A549 (cell line): ENCODE data around the gene KCND3.

Source experiments
- CBX8 ChIP-seq: fragments of 200-600 bp; sonication (generic); IDR thresholded peaks from 2 replicates; pipeline ENCODE4 v1.6.1; 2016
- CHD4 ChIP-seq: fragments of 200-600 bp; sonication (generic); IDR thresholded peaks from 2 replicates; pipeline ENCODE4 v1.6.1; 2016; ENCODE audit warnings: antibody characterized with exemption, mild to moderate bottlenecking, borderline replicate concordance
- EHMT2 ChIP-seq: fragments of 200-600 bp; sonication (generic); IDR thresholded peaks from 2 replicates; pipeline ENCODE4 v1.6.1; 2016; ENCODE audit warnings: antibody characterized with exemption, low read depth, mild to moderate bottlenecking, moderate library complexity
- EP300 ChIP-seq, 2 experiments: fragments of >200 bp; sonication (Bioruptor Twin); formaldehyde crosslinking; IDR thresholded peaks; 2 replicates in 1 of 2; 3 replicates in 1 of 2; pipeline ENCODE4 v1.6.1; 2016 to 2017
- MYC ChIP-seq: IDR thresholded peaks from 2 replicates; pipeline ENCODE4 v1.6.1; 2012; ENCODE audit warnings: mild to moderate bottlenecking, inconsistent platforms, low read length, improper control_type of control experiment, borderline replicate concordance
- NR3C1 ChIP-seq: fragments of >200 bp; sonication (Bioruptor Twin); formaldehyde crosslinking; IDR thresholded peaks from 3 replicates; pipeline ENCODE4 v1.6.1; 2017
- POLR2A ChIP-seq: IDR thresholded peaks from 2 replicates; pipeline ENCODE4 v1.6.1; 2012; ENCODE audit warnings: mild to moderate bottlenecking, low read length
- RAD21 ChIP-seq, 2 experiments: fragments of >200 bp in 1 of 2; sonication (Bioruptor Twin) in 1 of 2; formaldehyde crosslinking in 1 of 2; IDR thresholded peaks in 1 of 2; conservative IDR thresholded peaks in 1 of 2; 2 replicates in 1 of 2; 3 replicates in 1 of 2; pipeline ENCODE4 v1.6.1; 2012 to 2018; ENCODE audit warnings: inconsistent platforms in 1 of 2
- SMC3 ChIP-seq: fragments of >200 bp; sonication (Bioruptor Twin); formaldehyde crosslinking; IDR thresholded peaks from 3 replicates; pipeline ENCODE4 v1.6.1; 2018; ENCODE audit warnings: inconsistent platforms
- TP53 ChIP-seq: fragments of 250-450 bp; sonication (Bioruptor Pico); IDR thresholded peaks from 2 replicates; pipeline ENCODE4 v1.5.0; 2021; ENCODE audit warnings: mild to moderate bottlenecking, moderate library complexity
- ZFP36 ChIP-seq: fragments of 450-650 bp; IDR thresholded peaks from 2 replicates; pipeline ENCODE4 v1.6.1; 2014; ENCODE audit warnings: borderline replicate concordance; ENCODE audit not compliant: partially characterized antibody
- TF ChIP-seq, protein P1 (sequence below): fragments of 450-650 bp; IDR thresholded peaks from 2 replicates; pipeline ENCODE4 v1.6.1; 2014; ENCODE audit warnings: antibody characterized with exemption
- TF ChIP-seq, protein P2 (sequence below): fragments of >200 bp; sonication (Bioruptor Twin); formaldehyde crosslinking; IDR thresholded peaks from 3 replicates; pipeline ENCODE4 v1.5.1; 2016
- TF ChIP-seq, protein P3 (sequence below): fragments of 200-600 bp; sonication (generic); IDR thresholded peaks from 2 replicates; pipeline ENCODE4 v1.6.1; 2016; ENCODE audit warnings: antibody characterized with exemption, mild to moderate bottlenecking, moderate library complexity

DNA sequence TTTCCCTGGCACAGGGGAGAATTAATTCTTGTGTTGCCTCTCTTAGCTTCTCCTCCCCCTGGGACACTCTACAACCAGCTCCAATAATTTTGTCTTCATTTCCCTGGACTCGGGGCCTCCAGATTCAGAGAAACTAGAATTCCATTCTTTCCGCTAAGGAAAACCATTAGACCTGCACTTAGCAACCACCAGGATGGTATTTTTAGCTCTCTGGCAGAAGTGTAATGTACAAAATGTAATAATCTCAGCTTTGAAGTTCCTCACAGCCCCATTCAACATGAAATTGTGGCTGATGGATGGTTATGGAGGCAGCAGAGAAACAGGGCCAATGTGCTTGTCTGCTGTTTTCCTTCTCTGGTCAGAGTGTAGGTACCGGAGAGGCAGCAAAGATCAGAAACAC, 113.8 kb downstream of the KCND3 start:
- TF ChIP-seq SMC3, result no peak
- TF ChIP-seq RAD21 (conservative IDR thresholded peaks at IDR 0.05 in 1 of 2, IDR thresholded peaks at IDR 0.05 in 1 of 2), result no peak
- TF ChIP-seq, protein P1, sequence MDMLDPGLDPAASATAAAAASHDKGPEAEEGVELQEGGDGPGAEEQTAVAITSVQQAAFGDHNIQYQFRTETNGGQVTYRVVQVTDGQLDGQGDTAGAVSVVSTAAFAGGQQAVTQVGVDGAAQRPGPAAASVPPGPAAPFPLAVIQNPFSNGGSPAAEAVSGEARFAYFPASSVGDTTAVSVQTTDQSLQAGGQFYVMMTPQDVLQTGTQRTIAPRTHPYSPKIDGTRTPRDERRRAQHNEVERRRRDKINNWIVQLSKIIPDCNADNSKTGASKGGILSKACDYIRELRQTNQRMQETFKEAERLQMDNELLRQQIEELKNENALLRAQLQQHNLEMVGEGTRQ, result no peak
- TF ChIP-seq, protein P2, sequence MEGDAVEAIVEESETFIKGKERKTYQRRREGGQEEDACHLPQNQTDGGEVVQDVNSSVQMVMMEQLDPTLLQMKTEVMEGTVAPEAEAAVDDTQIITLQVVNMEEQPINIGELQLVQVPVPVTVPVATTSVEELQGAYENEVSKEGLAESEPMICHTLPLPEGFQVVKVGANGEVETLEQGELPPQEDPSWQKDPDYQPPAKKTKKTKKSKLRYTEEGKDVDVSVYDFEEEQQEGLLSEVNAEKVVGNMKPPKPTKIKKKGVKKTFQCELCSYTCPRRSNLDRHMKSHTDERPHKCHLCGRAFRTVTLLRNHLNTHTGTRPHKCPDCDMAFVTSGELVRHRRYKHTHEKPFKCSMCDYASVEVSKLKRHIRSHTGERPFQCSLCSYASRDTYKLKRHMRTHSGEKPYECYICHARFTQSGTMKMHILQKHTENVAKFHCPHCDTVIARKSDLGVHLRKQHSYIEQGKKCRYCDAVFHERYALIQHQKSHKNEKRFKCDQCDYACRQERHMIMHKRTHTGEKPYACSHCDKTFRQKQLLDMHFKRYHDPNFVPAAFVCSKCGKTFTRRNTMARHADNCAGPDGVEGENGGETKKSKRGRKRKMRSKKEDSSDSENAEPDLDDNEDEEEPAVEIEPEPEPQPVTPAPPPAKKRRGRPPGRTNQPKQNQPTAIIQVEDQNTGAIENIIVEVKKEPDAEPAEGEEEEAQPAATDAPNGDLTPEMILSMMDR, result no peak
- TF ChIP-seq EP300 (IDR thresholded peaks at IDR 0.05), result no peak
- no peak for TF ChIP-seq NR3C1
- TF ChIP-seq MYC, result no peak
- TF ChIP-seq POLR2A, result no peak
- no peak for TF ChIP-seq CHD4
- TF ChIP-seq, protein P3, sequence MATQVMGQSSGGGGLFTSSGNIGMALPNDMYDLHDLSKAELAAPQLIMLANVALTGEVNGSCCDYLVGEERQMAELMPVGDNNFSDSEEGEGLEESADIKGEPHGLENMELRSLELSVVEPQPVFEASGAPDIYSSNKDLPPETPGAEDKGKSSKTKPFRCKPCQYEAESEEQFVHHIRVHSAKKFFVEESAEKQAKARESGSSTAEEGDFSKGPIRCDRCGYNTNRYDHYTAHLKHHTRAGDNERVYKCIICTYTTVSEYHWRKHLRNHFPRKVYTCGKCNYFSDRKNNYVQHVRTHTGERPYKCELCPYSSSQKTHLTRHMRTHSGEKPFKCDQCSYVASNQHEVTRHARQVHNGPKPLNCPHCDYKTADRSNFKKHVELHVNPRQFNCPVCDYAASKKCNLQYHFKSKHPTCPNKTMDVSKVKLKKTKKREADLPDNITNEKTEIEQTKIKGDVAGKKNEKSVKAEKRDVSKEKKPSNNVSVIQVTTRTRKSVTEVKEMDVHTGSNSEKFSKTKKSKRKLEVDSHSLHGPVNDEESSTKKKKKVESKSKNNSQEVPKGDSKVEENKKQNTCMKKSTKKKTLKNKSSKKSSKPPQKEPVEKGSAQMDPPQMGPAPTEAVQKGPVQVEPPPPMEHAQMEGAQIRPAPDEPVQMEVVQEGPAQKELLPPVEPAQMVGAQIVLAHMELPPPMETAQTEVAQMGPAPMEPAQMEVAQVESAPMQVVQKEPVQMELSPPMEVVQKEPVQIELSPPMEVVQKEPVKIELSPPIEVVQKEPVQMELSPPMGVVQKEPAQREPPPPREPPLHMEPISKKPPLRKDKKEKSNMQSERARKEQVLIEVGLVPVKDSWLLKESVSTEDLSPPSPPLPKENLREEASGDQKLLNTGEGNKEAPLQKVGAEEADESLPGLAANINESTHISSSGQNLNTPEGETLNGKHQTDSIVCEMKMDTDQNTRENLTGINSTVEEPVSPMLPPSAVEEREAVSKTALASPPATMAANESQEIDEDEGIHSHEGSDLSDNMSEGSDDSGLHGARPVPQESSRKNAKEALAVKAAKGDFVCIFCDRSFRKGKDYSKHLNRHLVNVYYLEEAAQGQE, result no peak
- no peak for TF ChIP-seq TP53 (CRISPR knock-in tag)
- TF ChIP-seq ZFP36, result no peak
- no peak for TF ChIP-seq CBX8
- TF ChIP-seq EHMT2, result no peak
